ENCODE measurements around the gene SFXN3.

DNA sequence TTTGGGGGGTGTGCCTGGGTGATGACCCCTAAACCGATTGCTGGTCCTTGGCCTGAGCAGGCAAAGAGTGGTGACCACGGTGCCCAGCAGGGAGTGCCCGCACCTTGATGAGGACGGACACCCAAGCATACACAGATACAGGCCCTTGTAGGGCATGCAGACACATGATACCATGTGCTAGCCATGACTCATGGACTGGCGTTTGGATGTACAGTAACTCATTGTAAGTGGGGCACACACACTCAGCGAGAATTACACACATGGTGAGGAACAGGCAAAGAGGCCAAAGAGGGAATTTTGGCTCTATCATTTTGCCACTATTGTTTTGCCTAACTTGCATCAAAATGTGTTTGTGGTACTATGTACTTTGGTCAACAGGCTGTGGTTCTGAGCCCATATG is 54.8 kb downstream of the SFXN3 start:
- TF ChIP-seq, protein P1, sequence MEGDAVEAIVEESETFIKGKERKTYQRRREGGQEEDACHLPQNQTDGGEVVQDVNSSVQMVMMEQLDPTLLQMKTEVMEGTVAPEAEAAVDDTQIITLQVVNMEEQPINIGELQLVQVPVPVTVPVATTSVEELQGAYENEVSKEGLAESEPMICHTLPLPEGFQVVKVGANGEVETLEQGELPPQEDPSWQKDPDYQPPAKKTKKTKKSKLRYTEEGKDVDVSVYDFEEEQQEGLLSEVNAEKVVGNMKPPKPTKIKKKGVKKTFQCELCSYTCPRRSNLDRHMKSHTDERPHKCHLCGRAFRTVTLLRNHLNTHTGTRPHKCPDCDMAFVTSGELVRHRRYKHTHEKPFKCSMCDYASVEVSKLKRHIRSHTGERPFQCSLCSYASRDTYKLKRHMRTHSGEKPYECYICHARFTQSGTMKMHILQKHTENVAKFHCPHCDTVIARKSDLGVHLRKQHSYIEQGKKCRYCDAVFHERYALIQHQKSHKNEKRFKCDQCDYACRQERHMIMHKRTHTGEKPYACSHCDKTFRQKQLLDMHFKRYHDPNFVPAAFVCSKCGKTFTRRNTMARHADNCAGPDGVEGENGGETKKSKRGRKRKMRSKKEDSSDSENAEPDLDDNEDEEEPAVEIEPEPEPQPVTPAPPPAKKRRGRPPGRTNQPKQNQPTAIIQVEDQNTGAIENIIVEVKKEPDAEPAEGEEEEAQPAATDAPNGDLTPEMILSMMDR (IDR thresholded peaks at IDR 0.05), result no peak
- no peak for TF ChIP-seq POLR2A (IDR thresholded peaks at IDR 0.05)
- no peak for TF ChIP-seq EP300 (IDR thresholded peaks at IDR 0.05)
